ENCODE measurements around the gene APPL1.

APPL1 gene, protein sequence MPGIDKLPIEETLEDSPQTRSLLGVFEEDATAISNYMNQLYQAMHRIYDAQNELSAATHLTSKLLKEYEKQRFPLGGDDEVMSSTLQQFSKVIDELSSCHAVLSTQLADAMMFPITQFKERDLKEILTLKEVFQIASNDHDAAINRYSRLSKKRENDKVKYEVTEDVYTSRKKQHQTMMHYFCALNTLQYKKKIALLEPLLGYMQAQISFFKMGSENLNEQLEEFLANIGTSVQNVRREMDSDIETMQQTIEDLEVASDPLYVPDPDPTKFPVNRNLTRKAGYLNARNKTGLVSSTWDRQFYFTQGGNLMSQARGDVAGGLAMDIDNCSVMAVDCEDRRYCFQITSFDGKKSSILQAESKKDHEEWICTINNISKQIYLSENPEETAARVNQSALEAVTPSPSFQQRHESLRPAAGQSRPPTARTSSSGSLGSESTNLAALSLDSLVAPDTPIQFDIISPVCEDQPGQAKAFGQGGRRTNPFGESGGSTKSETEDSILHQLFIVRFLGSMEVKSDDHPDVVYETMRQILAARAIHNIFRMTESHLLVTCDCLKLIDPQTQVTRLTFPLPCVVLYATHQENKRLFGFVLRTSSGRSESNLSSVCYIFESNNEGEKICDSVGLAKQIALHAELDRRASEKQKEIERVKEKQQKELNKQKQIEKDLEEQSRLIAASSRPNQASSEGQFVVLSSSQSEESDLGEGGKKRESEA

DNA sequence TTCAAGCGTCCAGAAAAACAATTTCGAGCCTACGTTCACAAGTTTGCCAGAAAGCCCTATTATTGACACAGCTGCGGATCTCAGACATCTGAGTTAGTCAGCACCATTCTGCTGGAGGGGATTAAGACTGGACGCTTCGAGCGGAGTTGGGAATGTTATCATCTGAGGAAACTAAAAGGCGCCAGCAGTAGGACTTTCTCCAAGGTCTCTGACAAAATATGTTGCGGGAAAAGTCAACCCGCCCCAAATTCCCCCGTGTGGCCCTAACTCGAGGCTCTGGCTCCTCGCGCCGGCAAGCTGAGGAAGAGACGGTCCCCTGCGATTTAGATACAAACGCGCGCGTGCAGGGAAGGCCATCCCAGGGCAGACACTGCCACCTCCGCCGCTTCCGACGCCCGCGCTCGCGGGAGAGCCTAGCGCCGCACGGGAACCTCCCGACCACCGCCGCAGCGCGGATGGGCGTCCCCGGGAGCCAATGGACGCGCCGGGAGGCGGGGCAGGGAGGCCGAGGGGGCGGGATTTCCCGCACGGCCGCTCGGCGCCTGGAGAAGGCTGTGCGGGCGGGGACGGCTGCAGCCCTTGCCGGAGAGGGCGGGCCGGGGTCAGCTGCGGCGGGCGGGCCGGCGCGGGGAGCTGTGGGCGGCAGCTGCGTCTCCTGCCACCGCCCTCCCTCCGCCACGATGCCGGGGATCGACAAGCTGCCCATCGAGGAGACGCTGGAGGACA is at the start of gene APPL1:
Gene APPL1 (plus strand): TSS at position 526 of the 726 bp plus-strand sequence. CDS start 155 bp downstream, at position 681.
- in situ Hi-C loops (cut with HindIII; ENCODE audit: low pct_ligation_motif_present, low pct_unique_long_range_greater_than_20kb, low sequenced_read_pairs): no loop called here
- DNase-seq: peak; percentile 90

DNA sequence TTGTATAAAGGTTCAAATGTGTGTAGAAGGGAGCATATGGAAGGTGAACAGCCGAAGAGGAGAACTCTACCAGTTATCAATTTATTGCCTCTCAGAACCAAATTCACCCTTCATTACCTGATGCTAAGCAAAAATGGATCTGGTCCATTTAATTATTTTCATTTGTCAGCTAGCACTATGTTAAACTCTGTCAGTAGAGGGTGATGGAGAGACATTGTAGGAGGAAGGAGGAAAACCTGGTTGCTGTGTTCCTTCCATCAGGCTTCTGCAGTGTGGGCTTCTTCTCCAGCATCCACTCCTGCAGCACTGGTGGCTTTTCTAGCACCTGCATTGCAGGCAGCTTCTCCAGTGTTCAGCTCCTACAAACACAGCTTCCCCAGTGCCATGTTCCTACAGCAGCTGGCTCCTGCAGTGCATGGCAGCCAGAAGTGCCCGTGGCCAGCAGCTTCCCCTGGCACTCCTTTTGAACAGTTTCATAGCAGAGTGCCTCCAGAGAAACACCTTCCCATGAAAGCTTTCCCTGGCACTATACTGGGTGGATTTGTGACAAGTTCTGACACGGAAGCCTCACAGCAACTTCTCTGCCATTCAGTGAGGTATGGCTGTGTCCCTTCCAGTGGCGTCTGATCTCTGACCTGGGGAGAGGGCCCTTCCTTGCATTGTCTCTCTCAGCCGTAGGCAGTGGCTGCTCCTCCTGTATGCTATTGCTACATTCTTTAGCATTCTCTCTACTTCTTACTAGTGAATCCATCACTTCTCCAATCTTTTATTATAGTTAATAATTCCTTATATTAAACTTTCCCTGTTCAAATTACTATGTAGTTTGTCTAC is 47.7 kb upstream of the APPL1 start:
- peak; percentile 27 for DNase-seq
- in situ Hi-C loops (cut with HindIII; ENCODE audit: low pct_ligation_motif_present, low pct_unique_long_range_greater_than_20kb, low sequenced_read_pairs): no loop called here

DNA sequence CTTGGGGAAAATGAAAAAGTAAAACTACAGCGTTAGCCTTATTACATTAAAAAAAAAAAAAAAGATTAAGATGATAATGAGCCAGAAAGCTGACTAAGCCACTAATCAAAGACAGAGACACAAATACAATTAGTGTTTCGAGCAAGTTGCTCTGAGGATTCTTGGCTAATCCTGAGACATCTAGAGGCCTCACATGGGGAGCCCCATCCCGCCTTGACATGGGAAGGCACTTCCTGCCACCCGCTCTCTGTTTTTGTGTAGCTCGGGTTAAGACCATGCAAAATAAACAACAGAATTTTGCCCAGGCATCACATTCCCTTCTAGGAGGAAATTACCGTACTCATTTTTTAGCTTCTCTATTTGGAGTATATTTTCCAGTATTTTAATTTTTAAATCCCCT is 43.0 kb upstream of the APPL1 start:
- DNase-seq: no peak
- in situ Hi-C loops (cut with HindIII; ENCODE audit: low pct_ligation_motif_present, low pct_unique_long_range_greater_than_20kb, low sequenced_read_pairs): no loop called here

DNA sequence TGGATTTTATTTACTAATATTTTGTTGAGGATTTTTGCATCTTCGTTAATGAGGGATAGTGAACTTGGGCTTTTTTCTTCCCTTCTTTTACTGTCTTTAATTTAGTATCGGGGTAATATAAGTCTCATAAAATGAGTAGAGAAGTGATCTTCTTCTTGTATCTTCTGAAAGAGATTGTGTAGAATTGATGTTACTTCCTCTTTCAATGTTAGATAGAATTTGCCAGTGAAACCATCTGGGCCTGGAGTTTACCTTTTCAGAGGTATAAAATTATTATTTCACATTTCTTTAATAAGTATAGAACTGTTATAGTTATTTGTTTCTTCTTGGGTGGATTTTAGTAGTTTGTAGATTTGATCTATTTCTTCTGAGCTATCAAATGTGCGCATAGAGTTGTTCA is 35.5 kb upstream of the APPL1 start:
- no peak for DNase-seq
- in situ Hi-C loops (cut with HindIII; ENCODE audit: low pct_ligation_motif_present, low pct_unique_long_range_greater_than_20kb, low sequenced_read_pairs): no loop called here

DNA sequence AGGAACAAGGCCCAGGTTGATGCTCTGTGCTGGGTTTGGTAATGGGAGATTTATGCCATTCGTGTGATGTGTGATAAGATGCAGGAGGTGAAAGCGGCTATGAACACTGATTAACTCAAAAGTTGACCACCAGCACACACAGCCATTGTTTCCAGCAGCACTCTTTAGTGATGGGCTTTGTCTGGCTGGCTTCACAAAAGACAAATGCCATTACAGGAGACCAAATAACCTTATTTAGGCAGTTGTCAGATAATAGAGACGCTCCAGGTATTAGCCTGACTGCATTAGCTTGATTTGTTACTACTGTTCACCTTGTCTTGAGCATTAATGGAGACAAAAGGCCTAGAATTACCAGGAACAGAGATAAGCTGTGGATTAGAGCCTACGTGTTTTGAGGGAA is 32.9 kb upstream of the APPL1 start:
- no peak for DNase-seq
- in situ Hi-C loops (cut with HindIII; ENCODE audit: low pct_ligation_motif_present, low pct_unique_long_range_greater_than_20kb, low sequenced_read_pairs): no loop called here

DNA sequence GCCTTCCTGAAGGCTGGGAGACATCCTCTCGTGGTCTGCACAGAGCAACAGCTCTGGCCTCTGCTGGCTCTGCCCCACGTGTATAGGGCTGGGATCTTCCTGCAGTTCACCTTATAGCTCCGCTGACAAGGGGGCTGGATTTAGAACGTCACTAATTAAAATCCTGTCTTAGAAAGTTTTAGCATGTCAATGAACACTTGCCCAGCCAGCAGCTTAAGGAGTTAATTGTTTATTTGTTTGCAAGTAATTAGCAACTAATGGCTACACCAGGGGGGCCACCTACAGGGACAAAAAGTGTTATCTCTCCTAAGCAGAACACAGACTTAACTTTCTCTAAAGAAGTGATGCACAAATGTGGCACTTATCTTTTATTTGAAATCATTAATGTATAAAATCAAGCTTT is 27.6 kb upstream of the APPL1 start, which contains the start of gene HESX1:
Gene HESX1 (minus strand): TSS at position 84 of the 403 bp plus-strand sequence. CDS start 60 bp downstream, at position 24.
- no peak for DNase-seq
- in situ Hi-C loops (cut with HindIII; ENCODE audit: low pct_ligation_motif_present, low pct_unique_long_range_greater_than_20kb, low sequenced_read_pairs): no loop called here

DNA sequence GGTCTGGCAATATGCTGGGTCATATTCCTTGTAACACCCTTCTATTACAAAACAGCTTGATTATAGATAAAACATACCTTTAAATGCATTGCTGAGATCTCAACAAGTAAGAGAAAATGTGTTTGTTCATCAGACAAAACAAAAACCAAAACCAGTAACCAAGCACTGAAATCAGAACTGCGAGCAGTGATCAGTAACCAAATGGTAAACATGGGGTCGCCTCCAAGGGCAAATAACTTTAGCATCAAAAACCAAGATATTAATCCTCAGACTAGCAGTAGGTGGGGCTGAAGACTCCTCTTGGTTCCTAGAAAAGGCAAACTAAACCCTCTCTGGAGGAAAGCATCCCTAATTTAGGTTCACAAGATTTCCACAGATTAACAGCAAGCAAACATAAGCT is 21.1 kb upstream of the APPL1 start:
- in situ Hi-C loops (cut with HindIII; ENCODE audit: low pct_ligation_motif_present, low pct_unique_long_range_greater_than_20kb, low sequenced_read_pairs): no loop called here

DNA sequence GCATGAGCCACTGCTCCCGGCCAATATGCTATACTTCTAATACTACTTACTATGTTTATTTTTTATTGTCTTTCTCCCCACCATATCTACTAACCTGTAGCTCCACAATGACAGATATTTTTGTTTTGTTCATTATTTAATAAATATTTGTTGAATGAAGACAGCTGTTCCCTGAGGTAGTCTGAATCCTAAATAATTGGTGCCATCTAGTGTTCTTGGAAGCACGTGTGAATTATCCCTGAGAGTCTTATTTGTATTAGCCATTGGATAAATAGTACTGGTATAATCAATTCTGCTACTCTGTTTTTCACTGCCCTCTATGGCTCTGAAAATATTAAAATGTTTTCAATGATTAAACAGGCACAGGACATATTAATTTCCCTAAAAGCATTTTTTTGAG is 5.6 kb upstream of the APPL1 start:
- in situ Hi-C loops (cut with HindIII; ENCODE audit: low pct_ligation_motif_present, low pct_unique_long_range_greater_than_20kb, low sequenced_read_pairs): no loop called here
- DNase-seq: peak; percentile 39

More for the DNA sequence above, 21.1 kb upstream of the APPL1 start:
- no peak for DNase-seq

DNA sequence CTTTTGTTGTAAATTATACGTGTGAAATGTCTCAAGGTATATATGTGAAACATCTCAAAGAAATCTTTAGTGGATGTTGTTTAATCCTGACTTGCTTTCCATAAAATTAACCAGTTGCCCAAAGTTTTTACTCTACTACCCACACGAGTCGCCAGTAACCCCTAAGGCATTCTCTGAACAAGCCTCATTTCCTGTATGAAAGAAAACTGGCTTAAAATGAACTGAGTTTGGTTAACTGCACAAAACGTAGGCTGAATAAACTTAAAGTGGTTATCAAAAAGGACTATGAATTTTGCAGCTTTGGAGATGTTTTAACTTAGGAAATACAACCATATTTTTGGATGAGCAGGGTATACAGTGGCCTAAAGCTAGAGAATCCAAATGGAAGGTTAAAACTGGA is 2.7 kb upstream of the APPL1 start:
- DNase-seq: no peak
- in situ Hi-C loops (cut with HindIII; ENCODE audit: low pct_ligation_motif_present, low pct_unique_long_range_greater_than_20kb, low sequenced_read_pairs): no loop called here

DNA sequence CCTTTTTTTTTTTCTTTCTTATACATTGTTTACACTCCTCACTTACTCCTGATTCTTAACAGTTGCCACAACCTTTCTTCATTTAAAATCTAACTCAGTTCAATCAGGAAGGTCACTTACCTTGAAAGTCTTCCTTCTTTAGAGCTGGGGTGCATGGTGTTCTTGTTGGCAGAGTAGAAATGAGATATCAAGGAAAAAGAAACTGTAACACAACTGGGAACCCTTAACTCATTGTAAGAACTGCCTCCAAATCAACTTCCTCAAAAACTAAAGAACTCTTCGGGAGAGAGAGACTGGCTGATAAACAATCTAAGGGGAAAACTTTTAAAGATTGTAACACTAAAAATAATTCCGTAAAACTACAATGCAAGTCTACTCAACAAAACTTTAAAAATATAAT is 1.4 kb upstream of the APPL1 start:
- in situ Hi-C loops (cut with HindIII; ENCODE audit: low pct_ligation_motif_present, low pct_unique_long_range_greater_than_20kb, low sequenced_read_pairs): no loop called here
- DNase-seq: no peak

DNA sequence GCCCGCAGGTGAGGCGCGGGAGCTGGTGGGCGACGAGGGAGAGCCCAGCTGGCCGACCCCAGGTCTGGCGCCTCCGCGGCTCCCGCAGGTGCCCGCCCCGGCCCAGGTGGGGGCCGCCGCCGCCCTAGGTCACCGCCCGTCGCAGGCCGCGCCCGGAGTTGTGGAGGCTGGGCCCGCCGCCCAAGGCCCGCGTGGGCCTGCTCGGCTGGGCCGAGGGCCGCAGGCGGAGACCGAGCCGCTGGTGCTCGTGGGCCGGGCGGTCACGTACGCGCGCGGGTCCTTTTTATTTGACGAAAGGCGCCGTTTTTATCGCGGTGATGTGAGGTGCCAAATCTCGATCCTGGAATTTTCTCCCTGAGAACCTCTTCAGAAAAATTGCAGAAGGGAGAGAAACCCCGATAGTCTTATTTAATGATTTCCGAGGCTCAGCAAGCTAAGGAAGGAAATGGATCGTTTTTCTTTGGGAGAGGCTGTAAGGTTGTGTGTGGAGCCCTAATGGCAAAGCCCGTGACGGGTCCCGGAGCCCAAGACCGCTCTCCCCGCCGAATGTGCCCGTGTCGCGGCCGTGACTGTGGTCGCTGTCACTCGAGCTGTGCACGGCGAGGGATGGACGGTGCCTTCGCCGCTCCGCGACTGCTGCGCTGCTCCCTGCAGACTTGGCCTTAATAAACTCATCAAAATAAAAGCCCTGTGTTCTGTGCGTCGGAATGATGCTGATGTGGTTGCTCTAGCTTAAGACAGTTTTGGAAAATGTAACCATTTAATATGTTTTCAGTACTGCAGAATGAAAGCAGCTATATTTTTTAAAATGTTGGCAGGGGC is 612 bp downstream of the APPL1 start:
- DNase-seq: peak; percentile 33
- in situ Hi-C loops (cut with HindIII; ENCODE audit: low pct_ligation_motif_present, low pct_unique_long_range_greater_than_20kb, low sequenced_read_pairs): no loop called here

DNA sequence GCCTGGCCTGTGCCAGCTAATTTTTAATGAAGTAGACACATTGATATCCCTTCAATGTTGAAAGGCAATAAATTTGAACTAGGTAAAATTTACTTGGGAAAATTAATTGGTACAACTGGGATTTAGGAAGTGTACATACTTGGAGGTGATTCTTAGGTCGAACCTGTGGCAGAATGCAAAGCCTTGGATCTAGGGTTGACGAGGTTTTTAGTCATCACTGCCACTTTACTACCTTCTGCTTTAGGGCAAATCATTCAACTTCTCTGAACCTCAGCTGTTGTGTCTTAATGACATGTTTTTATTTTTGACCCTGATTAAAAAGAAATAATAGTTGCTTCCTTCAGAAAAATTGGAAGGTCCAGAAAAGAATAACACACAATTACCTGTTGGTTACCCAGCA is 2.5 kb downstream of the APPL1 start:
- DNase-seq: no peak
- in situ Hi-C loops (cut with HindIII; ENCODE audit: low pct_ligation_motif_present, low pct_unique_long_range_greater_than_20kb, low sequenced_read_pairs): no loop called here

DNA sequence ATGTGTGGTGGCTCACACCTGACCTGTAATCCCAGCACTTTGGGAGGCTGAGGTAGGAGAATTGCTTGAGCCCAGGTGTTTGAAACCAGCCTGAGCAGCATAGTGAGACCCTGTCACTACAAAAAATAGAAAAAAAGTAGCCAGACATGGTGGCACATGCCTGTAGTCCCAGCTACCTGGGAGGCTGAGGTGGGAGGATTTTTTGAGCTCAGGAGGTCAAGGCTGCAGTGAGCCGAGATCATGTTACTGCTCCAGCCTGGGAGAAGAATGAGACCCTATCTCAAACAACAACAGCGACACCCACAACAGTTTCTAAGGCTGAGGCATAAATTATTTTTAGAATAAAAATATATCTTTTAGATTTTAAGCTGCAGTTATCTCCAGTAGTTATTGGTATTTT is 6.3 kb downstream of the APPL1 start:
- no peak for DNase-seq
- in situ Hi-C loops (cut with HindIII; ENCODE audit: low pct_ligation_motif_present, low pct_unique_long_range_greater_than_20kb, low sequenced_read_pairs): no loop called here

DNA sequence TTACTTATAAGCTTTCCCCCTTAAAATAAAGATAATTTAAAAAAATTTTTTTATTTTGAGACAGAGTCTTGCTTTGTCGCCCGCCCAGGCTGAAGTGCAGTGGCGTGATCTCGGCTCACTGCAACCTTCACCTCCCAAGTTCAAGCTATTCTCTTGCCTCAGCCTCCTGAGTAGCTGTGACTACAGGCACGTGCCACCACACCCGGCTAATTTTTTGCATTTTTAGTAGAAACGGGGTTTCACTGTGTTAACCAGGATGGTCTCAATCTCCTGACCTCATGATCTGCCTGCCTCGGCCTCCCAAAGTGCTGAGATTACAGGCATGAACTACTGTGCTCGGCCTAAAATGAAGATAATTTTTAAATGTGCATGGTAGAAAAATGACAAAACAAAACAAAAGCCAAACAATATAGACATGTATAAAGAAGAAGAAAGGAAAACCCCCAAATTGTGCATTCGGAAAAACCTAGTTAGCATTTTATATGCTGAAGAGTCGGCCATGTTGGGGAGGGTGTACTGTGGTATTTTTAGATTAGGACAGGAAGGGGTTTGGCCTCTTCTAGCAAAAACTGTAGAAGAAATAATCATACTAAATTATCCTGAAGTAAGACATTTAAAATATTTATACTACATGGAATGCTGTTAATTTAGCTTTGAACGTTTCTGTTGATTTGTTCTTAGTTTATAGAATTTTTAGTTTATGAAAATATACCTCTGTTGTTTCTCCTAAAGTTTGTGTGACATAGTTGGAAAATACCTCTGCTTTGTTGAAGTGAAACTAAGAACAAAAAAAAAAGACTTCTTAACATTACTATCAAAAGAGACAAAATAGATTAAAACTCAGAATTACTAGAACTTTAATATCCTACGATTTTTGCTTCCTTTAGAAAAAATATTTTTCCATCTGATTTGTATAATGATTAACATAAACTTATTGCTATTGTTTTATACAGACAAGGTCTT is 7.4 kb downstream of the APPL1 start:
- in situ Hi-C loops (cut with HindIII; ENCODE audit: low pct_ligation_motif_present, low pct_unique_long_range_greater_than_20kb, low sequenced_read_pairs): no loop called here

DNA sequence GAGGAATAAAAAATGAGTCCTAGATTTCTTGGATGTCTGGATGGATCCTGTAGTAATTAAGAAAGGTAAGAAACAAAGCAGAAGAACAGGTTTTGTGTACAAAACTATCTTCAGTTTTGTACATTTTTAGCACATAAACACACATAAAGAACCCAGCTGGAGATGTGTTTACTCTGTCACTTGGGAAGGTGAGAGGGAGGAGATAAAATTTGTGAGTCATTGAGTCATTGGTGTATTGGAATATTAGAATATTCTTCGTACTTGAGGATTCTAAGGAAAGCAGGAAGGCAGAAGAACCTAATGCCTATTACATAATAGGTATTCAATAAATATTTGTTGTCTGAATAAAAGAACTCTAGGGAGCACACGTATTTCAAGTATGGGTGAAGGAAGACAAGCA is 17.4 kb downstream of the APPL1 start:
- in situ Hi-C loops (cut with HindIII; ENCODE audit: low pct_ligation_motif_present, low pct_unique_long_range_greater_than_20kb, low sequenced_read_pairs): no loop called here
- no peak for DNase-seq

More for the DNA sequence above, 7.4 kb downstream of the APPL1 start:
- no peak for DNase-seq

DNA sequence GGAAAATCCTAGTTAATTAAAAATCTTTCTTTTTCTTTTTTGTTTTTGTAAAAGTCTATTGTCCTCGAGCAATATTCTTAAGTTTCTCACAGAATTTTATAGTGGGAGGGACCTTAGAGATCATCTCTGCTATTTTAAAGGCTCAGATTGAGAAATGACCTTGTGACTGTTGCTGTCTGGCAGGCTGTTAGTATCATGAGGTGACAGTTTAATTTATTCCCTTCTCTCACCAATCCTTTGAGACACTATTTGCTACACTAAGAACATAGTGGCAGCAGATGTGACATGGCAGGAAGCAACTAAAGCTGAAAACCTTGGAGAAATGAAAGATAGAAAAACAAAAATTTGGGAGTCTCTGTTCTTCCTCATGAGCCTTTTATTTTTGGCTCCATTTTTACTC is 24.9 kb downstream of the APPL1 start:
- DNase-seq: no peak
- in situ Hi-C loops (cut with HindIII; ENCODE audit: low pct_ligation_motif_present, low pct_unique_long_range_greater_than_20kb, low sequenced_read_pairs): no loop called here

DNA sequence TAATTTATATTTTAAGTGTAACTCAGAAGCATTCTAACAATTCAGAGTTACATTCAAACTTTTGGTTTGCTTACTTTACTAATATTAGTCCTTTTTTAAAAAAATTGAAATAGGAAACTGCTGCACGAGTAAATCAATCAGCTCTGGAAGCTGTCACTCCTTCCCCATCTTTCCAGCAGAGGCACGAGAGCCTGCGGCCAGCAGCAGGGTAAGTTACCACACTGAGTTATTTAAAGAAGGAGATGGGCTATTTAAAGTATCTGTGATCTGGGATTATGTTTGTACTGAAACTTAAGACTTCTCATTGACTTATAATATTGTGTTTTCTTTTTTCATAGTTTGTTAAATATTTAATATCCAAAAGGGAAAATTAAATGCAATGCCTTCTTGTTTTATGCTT is 29.3 kb downstream of the APPL1 start:
- in situ Hi-C loops (cut with HindIII; ENCODE audit: low pct_ligation_motif_present, low pct_unique_long_range_greater_than_20kb, low sequenced_read_pairs): no loop called here
- DNase-seq: no peak

Measured in ACHN (cell line).